Mammary epithelial cell (primary cell): ENCODE data around the gene TMEM212.

Experiments
- CTCF ChIP-seq, 2 donors: IDR thresholded peaks in 1 of 2; conservative IDR thresholded peaks in 1 of 2; 2 replicates each; pipeline ENCODE4 v1.5.1; 2011 to 2012; ENCODE audit warnings: inconsistent platforms in 2 of 2, low read length in 2 of 2, mild to moderate bottlenecking in 2 of 2, control low read depth in 1 of 2, low read depth in 1 of 2; ENCODE audit not compliant: insufficient read depth in 1 of 2; ENCODE audit errors: extremely low read depth in 1 of 2
- EZH2 ChIP-seq: IDR thresholded peaks from 2 replicates; pipeline ENCODE4 v1.6.1; 2012; ENCODE audit warnings: low read length, inconsistent platforms, borderline replicate concordance

DNA sequence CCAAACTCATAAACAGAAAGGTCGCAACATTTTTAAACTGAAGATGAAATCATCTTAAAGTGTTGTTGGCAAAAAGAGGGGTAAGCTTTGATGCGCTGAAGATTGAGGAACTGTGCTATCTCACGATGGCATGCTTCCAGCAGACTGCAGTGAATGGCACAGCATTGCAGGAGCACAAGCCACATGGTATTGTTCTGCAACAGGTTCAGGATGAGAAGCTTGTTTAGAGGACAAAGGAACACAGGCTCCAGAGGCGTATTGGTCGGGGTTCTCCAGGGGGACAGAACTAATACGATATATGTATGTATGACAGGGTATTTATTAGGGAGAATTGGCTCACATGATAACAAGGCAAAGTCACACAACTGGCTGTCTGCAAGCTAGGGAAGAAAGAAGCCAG is 19.0 kb upstream of the TMEM212 start:
- TF ChIP-seq EZH2 (no peak), CTCF (conservative IDR thresholded peaks at IDR 0.05 in 1 of 2, IDR thresholded peaks at IDR 0.05 in 1 of 2; ENCODE audit: extremely low read depth in 1 of 2, insufficient read depth in 1 of 2, low read depth in 1 of 2, low read length in 2 of 2) (no peak)
